Skeletal muscle tissue (tissue), 4 donors: Measurements from ENCODE around the gene CALM1. TPM values are rescaled to one million over a fixed set of nuclear protein-coding genes. Genes with fewer than 3 reads are reported as not detected.
A peak's percentile ranks its signal among the peaks of the same experiment; 100 is the strongest.

ENCODE experiments used
- H3K27ac ChIP-seq: one replicate; pipeline ENCODE4 v1.7.0; 2013; ENCODE audit warnings: mild to moderate bottlenecking, low read depth, low read length, inconsistent platforms
- H3K27me3 ChIP-seq, 3 donors: one replicate each; pipeline ENCODE4 v1.7.0; 2013; ENCODE audit warnings: low read length in 3 of 3; ENCODE audit not compliant: control insufficient read depth in 3 of 3, insufficient read depth in 3 of 3
- H3K36me3 ChIP-seq, 3 donors: one replicate each; pipeline ENCODE4 v1.7.0; 2013; ENCODE audit warnings: low read length in 3 of 3; ENCODE audit not compliant: control insufficient read depth in 3 of 3, insufficient read depth in 3 of 3
- H3K4me1 ChIP-seq, 3 donors: one replicate each; pipeline ENCODE4 v1.7.0; 2013; ENCODE audit warnings: low read length in 3 of 3, mild to moderate bottlenecking in 3 of 3; ENCODE audit not compliant: control insufficient read depth in 3 of 3, insufficient read depth in 3 of 3
- H3K4me3 ChIP-seq, 3 donors: one replicate each; pipeline ENCODE4 v1.7.0; 2013; ENCODE audit warnings: low read length in 3 of 3
- H3K9ac ChIP-seq, 3 donors: one replicate each; pipeline ENCODE4 v1.7.0; 2013; ENCODE audit warnings: low read length in 3 of 3, mild to moderate bottlenecking in 3 of 3, moderate library complexity in 2 of 3, low read depth in 1 of 3
- H3K9me3 ChIP-seq, 3 donors: one replicate each; pipeline ENCODE4 v1.7.0; 2013; ENCODE audit warnings: low read length in 3 of 3; ENCODE audit not compliant: control insufficient read depth in 3 of 3
- total RNA-seq: library from RNA; depleted of rRNA; stranded (reverse); fragments of >200 nt; gene quantifications from one replicate; pipeline ENCODE4 v1.2.3, GENCODE V29; 2014
- donor health status: Osteomylitis.

Gene CALM1
- total RNA-seq, 1 donor from 2014 or later: 99.7 TPM

- Histone ChIP-seq H3K4me3 (no peak overlapping the region), H3K4me1 (no peaks in the 10 kb centered on the region), H3K27ac (no peak overlapping the region), H3K36me3 (no peaks in the 10 kb centered on the region), H3K27me3 (no peaks in the 10 kb centered on the region), H3K9me3 (no peaks in the 10 kb centered on the region), H3K9ac (no peak overlapping the region)
Observed at GRCh38 chr14:90368946-90369721, 27.7 kb upstream of the CALM1 start.

GRCh38 chr14:90373887-90374286, 22.9 kb upstream of the CALM1 start:
- Histone ChIP-seq H3K4me3 (no peak overlapping the region), H3K27me3 (no peaks in the 10 kb centered on the region), H3K27ac (no peak overlapping the region), H3K9me3 (no peaks in the 10 kb centered on the region), H3K9ac (no peak overlapping the region), H3K36me3 (no peaks in the 10 kb centered on the region), H3K4me1 (no peaks in the 10 kb centered on the region)

GRCh38 chr14:90374813-90375212, 22.0 kb upstream of the CALM1 start:
- H3K9ac ChIP-seq: no peak overlapping the region

GRCh38 chr14:90375934-90376333, 20.9 kb upstream of the CALM1 start:
- Histone ChIP-seq H3K4me3 (no peak overlapping the region), H3K9ac (no peak overlapping the region), H3K36me3 (no peaks in the 10 kb centered on the region), H3K9me3 (no peaks in the 10 kb centered on the region), H3K27ac (no peak overlapping the region), H3K4me1 (peaks cover under 1 to 1% (median under 1%) of the 10 kb centered on the region in 3 donors), H3K27me3 (no peaks in the 10 kb centered on the region)

More at GRCh38 chr14:90374813-90375212, 22.0 kb upstream of the CALM1 start:
- Histone ChIP-seq H3K4me1 (no peaks in the 10 kb centered on the region), H3K4me3 (no peak overlapping the region), H3K36me3 (no peaks in the 10 kb centered on the region), H3K27me3 (no peaks in the 10 kb centered on the region), H3K27ac (no peak overlapping the region), H3K9me3 (no peaks in the 10 kb centered on the region)

GRCh38 chr14:90378249-90378648, 18.6 kb upstream of the CALM1 start:
- no peaks in the 10 kb centered on the region for H3K9me3 ChIP-seq
- no peak overlapping the region for H3K4me3 ChIP-seq
- no peaks in the 10 kb centered on the region for H3K36me3 ChIP-seq
- H3K27me3 ChIP-seq: no peaks in the 10 kb centered on the region
- no peak overlapping the region for H3K27ac ChIP-seq
- peaks cover 13 to 15% (median 14%) of the 10 kb centered on the region in 3 donors for H3K4me1 ChIP-seq
- no peak overlapping the region for H3K9ac ChIP-seq

- Histone ChIP-seq H3K36me3 (no peaks in the 10 kb centered on the region), H3K27ac (no peak overlapping the region), H3K9me3 (no peaks in the 10 kb centered on the region), H3K4me3 (no peak overlapping the region), H3K4me1 (peaks cover 16 to 18% (median 17%) of the 10 kb centered on the region in 3 donors), H3K27me3 (no peaks in the 10 kb centered on the region), H3K9ac (no peak overlapping the region)
Observed at GRCh38 chr14:90379106-90379505, 17.7 kb upstream of the CALM1 start.

- no peaks in the 10 kb centered on the region for H3K9me3 ChIP-seq
- no peaks in the 10 kb centered on the region for H3K27me3 ChIP-seq
- peak overlapping the region; percentile 76 to 91 (median 85) for H3K4me3 ChIP-seq
- peaks cover 22 to 25% (median 24%) of the 10 kb centered on the region in 3 donors for H3K4me1 ChIP-seq
- peak overlapping the region; percentile 99 for H3K27ac ChIP-seq
- no peaks in the 10 kb centered on the region for H3K36me3 ChIP-seq
- H3K9ac ChIP-seq: peak overlapping the region; percentile 91 to 100 (median 99)
Observed at GRCh38 chr14:90381011-90381786, 15.6 kb upstream of the CALM1 start.

- no peaks in the 10 kb centered on the region for H3K36me3 ChIP-seq
- H3K9ac ChIP-seq: peak overlapping the region; percentile 91 to 100 (median 99)
- peak overlapping the region; percentile 99 for H3K27ac ChIP-seq
- peak overlapping the region; percentile 76 to 91 (median 85) for H3K4me3 ChIP-seq
- H3K27me3 ChIP-seq: no peaks in the 10 kb centered on the region
- peaks cover 22 to 25% (median 24%) of the 10 kb centered on the region in 3 donors for H3K4me1 ChIP-seq
- no peaks in the 10 kb centered on the region for H3K9me3 ChIP-seq
Observed at GRCh38 chr14:90381999-90382451, 14.8 kb upstream of the CALM1 start.

- H3K36me3 ChIP-seq: no peaks in the 10 kb centered on the region
- H3K9ac ChIP-seq: peak overlapping the region; percentile 91 to 100 (median 99)
- H3K9me3 ChIP-seq: no peaks in the 10 kb centered on the region
- peak overlapping the region; percentile 99 for H3K27ac ChIP-seq
- H3K27me3 ChIP-seq: no peaks in the 10 kb centered on the region
- peaks cover 22 to 27% (median 25%) of the 10 kb centered on the region in 3 donors for H3K4me1 ChIP-seq
- H3K4me3 ChIP-seq: peak overlapping the region; percentile 76 to 91 (median 85)
Observed at GRCh38 chr14:90382491-90383125, 14.2 kb upstream of the CALM1 start.
